HEK293T (cell line): Measurements from ENCODE around the gene KANSL1.
A peak's percentile ranks its signal among the peaks of the same experiment; 100 is the strongest.
"Not testable (repeated sequence)": the region's sequence is repeated elsewhere in the genome, so short reads cannot be mapped to it uniquely, and the experiment has no call there.

ENCODE experiments used
- CTCF ChIA-PET: fragments of 350-600 bp; formaldehyde crosslinking; extraction: SDS; loops from one replicate; lab custom pipeline; 2021; ENCODE audit warnings: antibody characterized with exemption, inconsistent platforms; lab: Yijun Ruan, JAX
- POLR2A ChIA-PET: fragments of 350-600 bp; formaldehyde crosslinking; extraction: SDS; loops from one replicate; lab custom pipeline; 2020; ENCODE audit warnings: antibody characterized with exemption, inconsistent platforms; lab: Yijun Ruan, JAX
- DNase-seq: peaks from one replicate; pipeline ENCODE4 v3.0.0; 2012; ENCODE audit warnings: mixed read lengths; ENCODE audit errors: extremely low spot score
- ARNT ChIP-seq: fragments of 450-650 bp; IDR thresholded peaks from 2 replicates; pipeline ENCODE4 v1.6.1; 2017; ENCODE audit warnings: mild to moderate bottlenecking
- BHLHE40 ChIP-seq: fragments of 450-650 bp; IDR thresholded peaks from 2 replicates; pipeline ENCODE4 v1.6.1; 2016; ENCODE audit warnings: mild to moderate bottlenecking, moderate library complexity, borderline replicate concordance
- CTBP1 ChIP-seq: fragments of 450-650 bp; IDR thresholded peaks from 2 replicates; pipeline ENCODE4 v1.6.1; 2016; ENCODE audit warnings: borderline replicate concordance
- ELF4 ChIP-seq: fragments of 450-650 bp; IDR thresholded peaks from 2 replicates; pipeline ENCODE4 v1.6.1; 2017; ENCODE audit warnings: antibody characterized with exemption
- FOXA1 ChIP-seq: fragments of 450-650 bp; IDR thresholded peaks from 2 replicates; pipeline ENCODE4 v1.6.1; 2016; ENCODE audit warnings: mild to moderate bottlenecking
- FOXK2 ChIP-seq: fragments of 450-650 bp; IDR thresholded peaks from 2 replicates; pipeline ENCODE4 v1.6.1; 2016; ENCODE audit warnings: mild to moderate bottlenecking
- FOXM1 ChIP-seq: fragments of 450-650 bp; IDR thresholded peaks from 2 replicates; pipeline ENCODE4 v1.6.1; 2017; ENCODE audit warnings: mild to moderate bottlenecking, borderline replicate concordance
- HDGF ChIP-seq: fragments of 450-650 bp; IDR thresholded peaks from 2 replicates; pipeline ENCODE4 v1.6.1; 2017; ENCODE audit warnings: antibody characterized with exemption, borderline replicate concordance
- L3MBTL2 ChIP-seq: fragments of 450-650 bp; conservative IDR thresholded peaks from 2 replicates; pipeline ENCODE4 v1.6.1; 2016; ENCODE audit warnings: mild to moderate bottlenecking
- LEF1 ChIP-seq: fragments of 450-650 bp; IDR thresholded peaks from 2 replicates; pipeline ENCODE4 v1.6.1; 2017; ENCODE audit warnings: mild to moderate bottlenecking, borderline replicate concordance
- NFRKB ChIP-seq: fragments of 450-650 bp; IDR thresholded peaks from 2 replicates; pipeline ENCODE4 v1.6.1; 2016; ENCODE audit warnings: mild to moderate bottlenecking, moderate library complexity
- SP1 ChIP-seq: fragments of 450-650 bp; IDR thresholded peaks from 2 replicates; pipeline ENCODE4 v1.6.1; 2017
- SUZ12 ChIP-seq: fragments of 450-650 bp; IDR thresholded peaks from 2 replicates; pipeline ENCODE4 v1.6.1; 2016; ENCODE audit warnings: mild to moderate bottlenecking
- TARDBP ChIP-seq: fragments of 450-650 bp; IDR thresholded peaks from 2 replicates; pipeline ENCODE4 v1.6.1; 2016
- ZNF384 ChIP-seq: fragments of 450-650 bp; IDR thresholded peaks from 2 replicates; pipeline ENCODE4 v1.6.1; 2016
- TF ChIP-seq, protein P1 (sequence below): fragments of 450-650 bp; IDR thresholded peaks from 2 replicates; pipeline ENCODE4 v1.6.1; 2016

KANSL1 gene

GRCh38 chr17:46191322-46192188 lies 1.7 kb downstream of the KANSL1 start:
- peak; percentile 41 for DNase-seq
- TF ChIP-seq BHLHE40 (no peak), FOXK2 (no peak), ARNT (no peak), TARDBP (no peak), FOXM1 (no peak), HDGF (no peak), FOXA1 (no peak), LEF1 (no peak), ELF4 (no peak), NFRKB (no peak), CTBP1 (no peak), SP1 (no peak), ZNF384 (no peak)
- ChIA-PET POLR2A (interaction anchor here (1.4 to 1.7 kb wide), 4 partner anchors 8 to 147 kb away, joined by 3 to 9 read pairs (median 6); no protein-coding TSS in a partner anchor), CTCF (interaction anchor here (1.4 kb wide), 1 partner anchor 21 kb away, joined by 15 read pairs; no protein-coding TSS in a partner anchor)

GRCh38 chr17:46190763-46191162 lies 2.5 kb downstream of the KANSL1 start:
- POLR2A ChIA-PET: no interaction called here
- TF ChIP-seq ELF4 (no peak), LEF1 (no peak), TARDBP (no peak)
- CTCF ChIA-PET: no interaction called here
- no peak for DNase-seq

- CTCF ChIA-PET: interaction anchor here (1.2 to 1.5 kb wide), 5 partner anchors 20 to 75 kb away, joined by 3 to 7 read pairs (median 6); no protein-coding TSS in a partner anchor
- POLR2A ChIA-PET: interaction anchor here (0.6 to 1.2 kb wide), 4 partner anchors 10 to 29 kb away, joined by 3 read pairs; no protein-coding TSS in a partner anchor
- DNase-seq: not testable (repeated sequence)
Observed at GRCh38 chr17:46186827-46187235, 6.4 kb downstream of the KANSL1 start.

GRCh38 chr17:46184696-46185095 lies 8.5 kb downstream of the KANSL1 start:
- ChIA-PET CTCF (interaction anchor here (0.6 kb wide), 1 partner anchor 34 kb away, joined by 3 read pairs; no protein-coding TSS in a partner anchor), POLR2A (no interaction called here)
- DNase-seq: no peak
- no peak for TF ChIP-seq BHLHE40
- no peak for TF ChIP-seq ZNF384
- no peak for TF ChIP-seq TARDBP
- TF ChIP-seq, protein P1, sequence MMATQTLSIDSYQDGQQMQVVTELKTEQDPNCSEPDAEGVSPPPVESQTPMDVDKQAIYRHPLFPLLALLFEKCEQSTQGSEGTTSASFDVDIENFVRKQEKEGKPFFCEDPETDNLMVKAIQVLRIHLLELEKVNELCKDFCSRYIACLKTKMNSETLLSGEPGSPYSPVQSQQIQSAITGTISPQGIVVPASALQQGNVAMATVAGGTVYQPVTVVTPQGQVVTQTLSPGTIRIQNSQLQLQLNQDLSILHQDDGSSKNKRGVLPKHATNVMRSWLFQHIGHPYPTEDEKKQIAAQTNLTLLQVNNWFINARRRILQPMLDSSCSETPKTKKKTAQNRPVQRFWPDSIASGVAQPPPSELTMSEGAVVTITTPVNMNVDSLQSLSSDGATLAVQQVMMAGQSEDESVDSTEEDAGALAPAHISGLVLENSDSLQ: no peak
- no peak for TF ChIP-seq ELF4
- TF ChIP-seq SUZ12: no peak
- no peak for TF ChIP-seq FOXK2
- TF ChIP-seq L3MBTL2: no peak
- TF ChIP-seq HDGF: no peak

- ChIA-PET POLR2A (interaction anchor here (1.1 to 1.3 kb wide), 2 partner anchors 9 kb away, joined by 3 to 4 read pairs; partner anchors contain the start of gene KANSL1), CTCF (interaction anchor here (0.7 to 1.0 kb wide), 3 partner anchors 9 to 139 kb away, joined by 3 to 7 read pairs (median 3); partner anchors contain the start of gene KANSL1)
- DNase-seq: not testable (repeated sequence)
Observed at GRCh38 chr17:46183383-46183782, 9.8 kb downstream of the KANSL1 start.

DNA sequence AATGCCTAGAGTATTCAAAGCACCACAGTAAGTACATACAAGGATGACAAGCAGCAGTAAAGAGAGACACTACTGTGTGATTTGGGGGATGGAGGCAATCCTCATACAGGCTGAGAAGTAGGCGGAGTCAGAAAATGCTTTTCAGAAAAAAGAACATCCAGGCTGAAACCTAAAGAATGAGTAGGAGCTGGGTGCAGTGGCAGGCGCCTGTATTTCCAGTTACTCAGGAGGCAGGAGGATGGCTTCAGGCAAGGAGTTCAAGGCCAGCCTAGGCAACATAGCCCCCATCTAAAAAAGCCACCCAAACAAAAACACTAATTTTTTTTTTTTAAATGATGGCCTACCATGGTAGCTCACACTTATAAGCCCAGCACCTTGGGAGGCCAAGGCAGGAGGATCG lies 10.3 kb downstream of the KANSL1 start:
- ChIA-PET CTCF (interaction anchor here (0.7 to 1.0 kb wide), 3 partner anchors 10 to 139 kb away, joined by 3 to 7 read pairs (median 3); partner anchors contain the start of gene KANSL1), POLR2A (interaction anchor here (1.1 kb wide), 1 partner anchor 10 kb away, joined by 4 read pairs; the partner anchor contains the start of gene KANSL1)
- TF ChIP-seq FOXK2: no peak
- no peak for TF ChIP-seq NFRKB
- no peak for TF ChIP-seq L3MBTL2
- no peak for TF ChIP-seq FOXM1
- no peak for TF ChIP-seq CTBP1
- no peak for TF ChIP-seq ELF4
- TF ChIP-seq LEF1: no peak
- no peak for TF ChIP-seq SUZ12
- TF ChIP-seq, protein P1: no peak
- TF ChIP-seq SP1: no peak
- no peak for TF ChIP-seq TARDBP
- no peak for TF ChIP-seq HDGF
- no peak for TF ChIP-seq FOXA1
- no peak for TF ChIP-seq ARNT
- TF ChIP-seq ZNF384: no peak
- TF ChIP-seq BHLHE40: no peak
- no peak for DNase-seq

GRCh38 chr17:46181940-46182339 lies 11.3 kb downstream of the KANSL1 start:
- TF ChIP-seq FOXA1 (no peak), FOXM1 (no peak)
- ChIA-PET POLR2A (no interaction called here), CTCF (interaction anchor here (1.5 kb wide), 1 partner anchor 11 kb away, joined by 8 read pairs; the partner anchor contains the start of gene KANSL1)
- no peak for DNase-seq

GRCh38 chr17:46181316-46181715 lies 11.9 kb downstream of the KANSL1 start:
- ChIA-PET CTCF (interaction anchor here (0.6 to 1.5 kb wide), 2 partner anchors 12 to 758 kb away, joined by 3 to 8 read pairs; partner anchors contain the start of gene KANSL1), POLR2A (interaction anchor here (0.8 kb wide), 1 partner anchor 12 kb away, joined by 4 read pairs; the partner anchor contains the start of gene KANSL1)
- DNase-seq: not testable (repeated sequence)
